K562 (cell line): ENCODE data around the gene VWA8. TPM values are rescaled to one million over a fixed set of nuclear protein-coding genes. Genes with fewer than 3 reads are reported as not detected.

Experiments used
- ATAC-seq: fragments of 200-7000 bp; cut with Tn5 transposase; 3 replicates; pipeline ENCODE4 v1.9.1; 2020; ENCODE audit warnings: moderate library complexity
- BruUV-seq: library from RNA; stranded (reverse); fragments of 400-500 nt; replicated peaks from 2 replicates; lab custom pipeline; 2021; lab: Mats Ljungman, UMichigan
- CTCF ChIA-PET: fragments of 300-600 bp; formaldehyde crosslinking; extraction: SDS; loops from one replicate; lab custom pipeline; 2021; ENCODE audit warnings: low intra/inter-chr PET ratio; lab: Yijun Ruan, JAX
- POLR2A ChIA-PET: fragments of 300-600, 350-650 bp; sonication (Branson Sonifier 250); formaldehyde crosslinking; extraction: SDS; loops from one replicate; lab custom pipeline; 2021; ENCODE audit warnings: antibody characterized with exemption, inconsistent platforms; lab: Yijun Ruan, JAX
- DNase-seq, 4 experiments: peaks; one replicate each; pipeline versions ENCODE4 v3.0.0 to v3.0.0-alpha.2; 2011 to 2018; ENCODE audit warnings: low spot score in 3 of 4, mixed read lengths in 3 of 4; ENCODE audit errors: extremely low read depth in 1 of 4
- FAIRE-seq: peaks from 2 replicates; lab custom pipeline; 2011; peaks lifted over from hg19 to GRCh38; lab: Jason Lieb, UNC
- H2AFZ ChIP-seq: 2 replicates; pipeline ENCODE4 v1.6.0; 2011; ENCODE audit warnings: low read depth, low read length, control low read depth, inconsistent platforms
- H3K27ac ChIP-seq: fragments of 200-600 bp; 3 replicates; pipeline ENCODE4 v1.8.0; 2011; ENCODE audit warnings: low read depth, mild to moderate bottlenecking, control low read depth, inconsistent platforms, low read length, moderate library complexity, mixed read lengths; ENCODE audit errors: extremely low read depth
- H3K27me3 ChIP-seq, 2 experiments: fragments of 300-600 bp in 1 of 2; 2 replicates in 1 of 2; 3 replicates in 1 of 2; pipeline versions ENCODE4 v1.6.0 to v1.8.0; 2011; ENCODE audit warnings: inconsistent platforms in 2 of 2, low read length in 2 of 2, mild to moderate bottlenecking in 1 of 2, mixed read lengths in 1 of 2, moderate library complexity in 1 of 2; ENCODE audit not compliant: control insufficient read depth in 2 of 2, insufficient read depth in 2 of 2
- H3K36me3 ChIP-seq: fragments of 300-600 bp; 3 replicates; pipeline ENCODE4 v1.8.0; 2011; ENCODE audit warnings: mild to moderate bottlenecking, low read length, inconsistent platforms; ENCODE audit not compliant: control insufficient read depth, insufficient read depth
- H3K4me1 ChIP-seq, 2 experiments: fragments of 200-600 bp in 1 of 2; replicated peaks in 1 of 2; 2 replicates in 1 of 2; 3 replicates in 1 of 2; pipeline versions ENCODE4 v1.5.1 to v1.8.0; 2011; ENCODE audit warnings: inconsistent platforms in 2 of 2, low read length in 2 of 2, mild to moderate bottlenecking in 1 of 2, mixed read lengths in 1 of 2, moderate library complexity in 1 of 2; ENCODE audit not compliant: control insufficient read depth in 2 of 2, insufficient read depth in 2 of 2
- H3K4me2 ChIP-seq: 2 replicates; pipeline ENCODE4 v1.6.1; 2011; ENCODE audit warnings: low read length, control low read depth, inconsistent platforms, mixed read lengths; ENCODE audit not compliant: insufficient read depth
- H3K4me3 ChIP-seq: fragments of 200-600 bp; sonication (generic), shearing (Covaris generic); 2 replicates; pipeline ENCODE4 v1.5.1; 2016; ENCODE audit warnings: control low read depth, inconsistent platforms
- H3K79me2 ChIP-seq: fragments of 200-600 bp; 3 replicates; pipeline ENCODE4 v1.8.0; 2011; ENCODE audit warnings: low read length, inconsistent platforms; ENCODE audit not compliant: control insufficient read depth, insufficient read depth
- H3K9ac ChIP-seq, 2 experiments: 2 replicates each; pipeline versions ENCODE4 v1.6.0 to v1.6.1; 2011; ENCODE audit warnings: low read depth in 2 of 2, low read length in 2 of 2, control low read depth in 1 of 2, inconsistent platforms in 1 of 2, mild to moderate bottlenecking in 1 of 2, mixed read lengths in 1 of 2; ENCODE audit not compliant: insufficient read depth in 1 of 2
- H3K9me1 ChIP-seq: one replicate; pipeline ENCODE4 v1.6.0; 2011; ENCODE audit warnings: inconsistent platforms, mild to moderate bottlenecking, low read length, moderate library complexity; ENCODE audit not compliant: control insufficient read depth, insufficient read depth
- H3K9me3 ChIP-seq: replicated peaks from 2 replicates; pipeline ENCODE4 v1.5.1; 2011; ENCODE audit warnings: low read depth, low read length, inconsistent platforms; ENCODE audit not compliant: control insufficient read depth, insufficient read depth
- H4K20me1 ChIP-seq: replicated peaks from 2 replicates; pipeline ENCODE4 v1.6.1; 2011; ENCODE audit warnings: low read length, inconsistent platforms, mixed read lengths; ENCODE audit not compliant: control insufficient read depth, insufficient read depth
- CXXC5 ChIP-seq: fragments of 250-450 bp; sonication (Bioruptor Pico); IDR thresholded peaks from 2 replicates; pipeline ENCODE4 v1.8.0; 2022; ENCODE audit warnings: inconsistent platforms, mild to moderate bottlenecking, moderate library complexity
- EHMT2 ChIP-seq: fragments of 450-650 bp; IDR thresholded peaks from 2 replicates; pipeline ENCODE4 v1.6.1; 2018; ENCODE audit warnings: antibody characterized with exemption
- GATAD2B ChIP-seq: fragments of 450-650 bp; IDR thresholded peaks from 2 replicates; pipeline ENCODE4 v1.6.1; 2017; ENCODE audit warnings: mild to moderate bottlenecking, borderline replicate concordance
- ID3 ChIP-seq, 2 experiments: fragments of 250-450 bp in 1 of 2; fragments of 450-650 bp in 1 of 2; sonication (Bioruptor Pico) in 1 of 2; IDR thresholded peaks; 2 replicates each; pipeline versions ENCODE4 v1.6.1 to v1.8.0; 2016 to 2021; ENCODE audit warnings: mild to moderate bottlenecking in 2 of 2, moderate library complexity in 2 of 2, missing compliant biosample characterization in 1 of 2, missing genetic modification characterization in 1 of 2
- MTA3 ChIP-seq: fragments of 450-650 bp; formaldehyde crosslinking; IDR thresholded peaks from 2 replicates; pipeline ENCODE4 v1.6.1; 2017; ENCODE audit warnings: mild to moderate bottlenecking, borderline replicate concordance
- NR1H2 ChIP-seq: sonication (generic); formaldehyde crosslinking; IDR thresholded peaks from 2 replicates; pipeline ENCODE4 v1.4.0; 2020; ENCODE audit warnings: mild to moderate bottlenecking, missing genetic modification reagents
- RUNX1 ChIP-seq: sonication (generic); IDR thresholded peaks from 2 replicates; pipeline ENCODE4 v1.6.1; 2016; ENCODE audit warnings: antibody characterized with exemption, low read depth
- TEAD2 ChIP-seq: fragments of 450-650 bp; IDR thresholded peaks from 2 replicates; pipeline ENCODE4 v1.6.1; 2016; ENCODE audit warnings: missing genetic modification characterization, control low read depth, missing compliant biosample characterization
- WHSC1 ChIP-seq: IDR thresholded peaks from one replicate; pipeline ENCODE4 v1.6.1; 2012; ENCODE audit warnings: low read length, control low read depth, inconsistent platforms
- ZFPM2 ChIP-seq: fragments of 250-450 bp; sonication (Bioruptor Pico); IDR thresholded peaks from 2 replicates; pipeline ENCODE4 v1.5.1; 2022; ENCODE audit warnings: mild to moderate bottlenecking
- ZNF3 ChIP-seq: fragments of 250-450 bp; sonication (Bioruptor Pico); IDR thresholded peaks from 2 replicates; pipeline ENCODE4 v1.5.0; 2021; ENCODE audit warnings: mild to moderate bottlenecking, moderate library complexity
- WGBS: fragments of 100-300 bp; shearing (Covaris generic); methylation state at CpG from one replicate; pipeline ENCODE4 v1.1.6; 2016; ENCODE audit warnings: low coverage, mixed read lengths; ENCODE audit not compliant: insufficient coverage; ENCODE audit errors: missing lambda C conversion rate; 5-methylcytosine and 5-hydroxymethylcytosine counted together
- in situ Hi-C: fragments of 300-500 bp; cut with MboI; formaldehyde crosslinking; loops from 4 replicates; pipeline ENCODE4 v1.15.0; 2018; ENCODE audit warnings: inconsistent platforms, mixed read lengths
- intact Hi-C: fragments of 100-400 bp; cut with micrococcal nuclease; formaldehyde crosslinking; loops from 2 replicates; pipeline ENCODE4 v1.14.2; 2022
- polyA plus RNA-seq, 8 experiments: library from polyadenylated mRNA; depleted of rRNA in 4 of 8; stranded (reverse) in 5 of 8; unstranded in 3 of 8; fragments of >200 nt; fragmentation: Nextera tagmentation in 2 of 8; fragmentation: Illumina TruSeq in 1 of 8; extraction: Ambion mirVana in 2 of 8; extraction: Trizol in 1 of 8; gene quantifications; 2 replicates each; pipeline versions ENCODE4 v1.2.1 to v1.2.3, GENCODE V29; 2011 to 2014; ENCODE audit warnings: inconsistent platforms in 1 of 8, missing spikeins in 1 of 8
- total RNA-seq, 7 experiments: library from RNA; depleted of rRNA in 6 of 7; stranded (reverse); fragments of >200 nt in 6 of 7; fragmentation: Illumina TruSeq in 2 of 7; extraction: Trizol in 2 of 7; gene quantifications; 2 replicates each; pipeline versions ENCODE4 v1.2.1 to v1.2.3, GENCODE V29; 2011 to 2021; ENCODE audit warnings: low replicate concordance in 1 of 7
- TF ChIP-seq, protein P1 (sequence below), 2 experiments: fragments of 450-650 bp; conservative IDR thresholded peaks; 2 replicates each; pipeline ENCODE4 v1.6.1; 2017; ENCODE audit warnings: mild to moderate bottlenecking in 2 of 2, moderate library complexity in 2 of 2
- TF ChIP-seq, protein P2 (sequence below): fragments of 250-450 bp; sonication (Bioruptor Pico); IDR thresholded peaks from 2 replicates; pipeline ENCODE4 v1.4.0; 2020; ENCODE audit warnings: mild to moderate bottlenecking

The VWA8 gene
- total and polyA plus RNA-seq, 9 of the 15 experiments (the other 6 are each of a cell fraction or from before 2014, with no cell fraction given): 2.1 to 18.5 (median 13.3) TPM

GRCh38 chr13:41595298-41595697 is 365.6 kb downstream of the VWA8 start:
- Histone ChIP-seq H3K4me3 (no peak overlapping the region), H3K36me3 (0 out of 3 replicates have a peak, but pooled peaks cover 4% of the 10 kb centered on the region), H3K27ac (no peak overlapping the region), H3K9me1 (no peaks in the 10 kb centered on the region), H2AFZ (no peak overlapping the region), H3K79me2 (no peaks in the 10 kb centered on the region), H4K20me1 (no peaks in the 10 kb centered on the region), H3K4me2 (no peak overlapping the region), H3K9ac (no peak overlapping the region), H3K4me1 (peaks cover 0 to 3% of the 10 kb centered on the region in 2 experiments; a peak in 2 of 5 replicates), H3K9me3 (no peaks in the 10 kb centered on the region), H3K27me3 (no peaks in the 10 kb centered on the region)
- intact Hi-C loops: no loop called here
- DNase-seq (no peak), ATAC-seq (no peak), FAIRE-seq (no peak)
- BruUV-seq: no TSS peak
- WGBS: 87% methylated on average over 1 of the region's 1 CpG
- TF ChIP-seq ZFPM2 (no peak), CXXC5 (CRISPR knock-in tag) (no peak), GATAD2B (no peak)
- in situ Hi-C loops: no loop called here
- POLR2A ChIA-PET: interaction anchor here (1.2 kb wide), 1 partner anchor 50 kb away, joined by 4 read pairs; no protein-coding TSS in a partner anchor
- CTCF ChIA-PET: no interaction called here

GRCh38 chr13:41590643-41591042 is 370.3 kb downstream of the VWA8 start:
- in situ Hi-C loops (no loop called here), intact Hi-C loops (no loop called here)
- Histone ChIP-seq H3K79me2 (no peaks in the 10 kb centered on the region), H4K20me1 (no peaks in the 10 kb centered on the region), H3K4me1 (peaks cover 0 to 15% of the 10 kb centered on the region in 2 experiments; a peak in 4 of 5 replicates), H3K4me2 (no peak overlapping the region), H3K27ac (no peak overlapping the region), H3K9me3 (no peaks in the 10 kb centered on the region), H3K27me3 (no peaks in the 10 kb centered on the region), H3K4me3 (no peak overlapping the region), H3K9ac (no peak overlapping the region), H3K9me1 (no peaks in the 10 kb centered on the region), H3K36me3 (peaks cover 21% of the 10 kb centered on the region; the same call in 2 of the 3 replicates), H2AFZ (no peak overlapping the region)
- FAIRE-seq (no peak), DNase-seq (no peak), ATAC-seq (no peak)
- no TSS peak for BruUV-seq
- CTCF ChIA-PET: no interaction called here
- POLR2A ChIA-PET: no interaction called here
- WGBS: 50% methylated on average over 2 of the region's 3 CpGs
- TF ChIP-seq EHMT2 (no peak), RUNX1 (no peak), MTA3 (no peak), ID3 (CRISPR knock-in tag; IDR thresholded peaks at IDR 0.05) (no peak), ID3 (tag; IDR thresholded peaks at IDR 0.05) (no peak), NR1H2 (CRISPR knock-in tag) (no peak), TEAD2 (no peak), ZNF3 (CRISPR knock-in tag) (no peak), WHSC1 (no peak)
- TF ChIP-seq, protein P1, sequence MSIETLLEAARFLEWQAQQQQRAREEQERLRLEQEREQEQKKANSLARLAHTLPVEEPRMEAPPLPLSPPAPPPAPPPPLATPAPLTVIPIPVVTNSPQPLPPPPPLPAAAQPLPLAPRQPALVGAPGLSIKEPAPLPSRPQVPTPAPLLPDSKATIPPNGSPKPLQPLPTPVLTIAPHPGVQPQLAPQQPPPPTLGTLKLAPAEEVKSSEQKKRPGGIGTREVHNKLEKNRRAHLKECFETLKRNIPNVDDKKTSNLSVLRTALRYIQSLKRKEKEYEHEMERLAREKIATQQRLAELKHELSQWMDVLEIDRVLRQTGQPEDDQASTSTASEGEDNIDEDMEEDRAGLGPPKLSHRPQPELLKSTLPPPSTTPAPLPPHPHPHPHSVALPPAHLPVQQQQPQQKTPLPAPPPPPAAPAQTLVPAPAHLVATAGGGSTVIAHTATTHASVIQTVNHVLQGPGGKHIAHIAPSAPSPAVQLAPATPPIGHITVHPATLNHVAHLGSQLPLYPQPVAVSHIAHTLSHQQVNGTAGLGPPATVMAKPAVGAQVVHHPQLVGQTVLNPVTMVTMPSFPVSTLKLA (conservative IDR thresholded peaks at IDR 0.05): no peak
- TF ChIP-seq, protein P2, sequence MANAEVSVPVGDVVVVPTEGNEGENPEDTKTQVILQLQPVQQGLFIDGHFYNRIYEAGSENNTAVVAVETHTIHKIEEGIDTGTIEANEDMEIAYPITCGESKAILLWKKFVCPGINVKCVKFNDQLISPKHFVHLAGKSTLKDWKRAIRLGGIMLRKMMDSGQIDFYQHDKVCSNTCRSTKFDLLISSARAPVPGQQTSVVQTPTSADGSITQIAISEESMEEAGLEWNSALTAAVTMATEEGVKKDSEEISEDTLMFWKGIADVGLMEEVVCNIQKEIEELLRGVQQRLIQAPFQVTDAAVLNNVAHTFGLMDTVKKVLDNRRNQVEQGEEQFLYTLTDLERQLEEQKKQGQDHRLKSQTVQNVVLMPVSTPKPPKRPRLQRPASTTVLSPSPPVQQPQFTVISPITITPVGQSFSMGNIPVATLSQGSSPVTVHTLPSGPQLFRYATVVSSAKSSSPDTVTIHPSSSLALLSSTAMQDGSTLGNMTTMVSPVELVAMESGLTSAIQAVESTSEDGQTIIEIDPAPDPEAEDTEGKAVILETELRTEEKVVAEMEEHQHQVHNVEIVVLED (CRISPR knock-in tag): no peak
